ENCODE results near the gene PSD.
"Not testable (repeated sequence)": the region's sequence is repeated elsewhere in the genome, so short reads cannot be mapped to it uniquely, and the experiment has no call there.

The PSD gene
- 1.7 to 3.0 (median 2.6) reads per million in 4 experiments for total RNA-seq

DNA sequence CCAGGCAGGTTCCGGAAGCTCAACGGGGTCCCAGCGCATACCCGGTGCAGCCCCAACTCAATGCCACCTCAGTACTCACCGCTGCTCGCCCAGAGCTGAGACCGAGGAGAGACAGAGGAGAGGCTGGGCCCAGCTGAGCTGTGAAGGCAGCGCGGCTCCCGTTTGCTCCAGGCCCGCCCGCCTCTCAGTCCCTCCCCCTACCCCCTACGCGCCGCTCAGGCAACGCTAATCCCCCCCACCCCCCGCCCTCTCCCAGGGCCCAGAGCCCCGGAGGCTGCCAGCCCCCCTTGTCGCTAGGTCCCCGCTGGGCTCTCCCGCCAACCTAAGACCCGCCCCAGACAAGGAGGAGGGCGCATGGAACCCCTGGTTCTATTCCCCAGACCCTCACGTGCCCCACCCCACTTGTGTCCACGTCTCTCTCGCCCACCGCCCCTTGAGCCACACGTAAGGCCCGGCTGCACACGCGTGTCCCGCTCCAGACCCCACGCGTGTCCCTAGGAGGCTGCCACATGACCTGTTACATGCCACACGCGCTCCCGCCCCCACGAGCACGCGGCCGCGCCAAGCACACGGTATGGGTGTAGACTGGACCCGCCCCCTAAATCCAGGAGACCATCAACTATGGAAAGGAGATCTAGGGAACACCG lies at the start of gene PSD:
PSD (minus strand) TSS at position 164 of the 647 bp plus-strand sequence. CDS start 1,747 bp downstream, outside the sequence.
- DNase-seq = no peak

DNA sequence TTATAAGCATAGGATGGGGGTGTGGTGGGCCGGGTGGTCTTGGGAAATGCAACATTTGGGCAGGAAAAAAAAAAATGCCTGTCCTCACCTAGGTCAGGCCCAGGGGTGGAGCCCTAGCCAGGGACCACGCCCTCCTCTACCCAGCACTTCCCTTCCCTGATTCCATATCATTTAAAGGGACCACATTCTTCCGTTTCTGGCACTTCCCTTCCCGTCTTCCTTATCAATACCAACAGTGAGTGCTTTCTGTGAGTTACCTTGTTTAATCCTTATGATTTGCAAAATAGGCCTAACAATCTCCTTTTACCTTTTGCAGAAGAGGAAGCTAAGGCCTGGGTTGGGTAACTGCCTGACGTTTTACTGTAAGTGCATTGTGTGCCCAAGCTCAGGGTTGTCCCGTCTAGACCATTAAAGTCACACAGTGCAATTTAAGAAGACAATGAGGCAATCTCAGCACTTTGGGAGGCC lies 49.4 kb upstream of the PSD start:
- DNase-seq = no peak

DNA sequence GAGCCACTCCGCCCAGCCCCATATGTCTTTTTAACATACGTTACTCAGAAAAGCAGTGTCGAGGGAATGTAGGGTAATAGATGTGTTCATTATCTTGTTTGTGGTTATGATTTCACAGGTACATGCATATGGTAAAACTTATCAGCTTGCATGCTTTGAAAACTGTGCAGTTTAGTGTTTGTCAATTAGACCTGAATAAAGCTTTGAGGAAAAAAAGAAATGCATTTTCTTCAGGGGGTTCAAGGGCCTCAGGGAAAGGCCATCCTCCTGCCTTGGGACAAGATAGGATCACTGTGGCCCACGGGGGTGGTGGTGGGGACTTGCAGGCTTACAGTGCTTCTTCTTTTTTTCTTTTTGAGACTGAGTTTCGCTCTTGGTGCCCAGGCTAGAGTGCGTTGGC lies 48.7 kb upstream of the PSD start:
- DNase-seq = no peak

GRCh38 chr10:102465466-102465865 lies 46.9 kb upstream of the PSD start:
- no peak for DNase-seq

DNA sequence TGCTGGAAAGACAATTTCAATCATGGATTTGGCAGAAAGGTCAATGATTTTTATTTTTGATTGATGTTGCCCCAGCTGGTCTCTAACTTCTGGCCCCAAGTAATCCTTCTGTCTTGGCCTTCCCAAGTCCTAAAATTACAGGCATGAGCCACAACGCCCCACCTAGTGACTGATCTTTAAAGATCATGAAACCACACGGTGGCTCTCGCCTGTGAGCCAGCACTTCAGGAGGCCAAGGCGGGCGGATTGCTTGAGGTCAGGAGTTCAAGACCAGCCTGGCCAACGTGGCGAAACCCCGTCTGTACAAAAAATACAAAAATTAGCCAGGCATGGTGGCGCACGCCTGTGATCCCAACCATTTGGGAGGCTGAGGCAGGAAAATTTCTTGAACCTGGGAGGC lies 45.4 kb upstream of the PSD start:
- DNase-seq = no peak

- DNase-seq = no peak
Observed at GRCh38 chr10:102462512-102463054, 44.0 kb upstream of the PSD start.

- peak; percentile 87 for DNase-seq
Observed at GRCh38 chr10:102461187-102462054, 42.8 kb upstream of the PSD start.

DNA sequence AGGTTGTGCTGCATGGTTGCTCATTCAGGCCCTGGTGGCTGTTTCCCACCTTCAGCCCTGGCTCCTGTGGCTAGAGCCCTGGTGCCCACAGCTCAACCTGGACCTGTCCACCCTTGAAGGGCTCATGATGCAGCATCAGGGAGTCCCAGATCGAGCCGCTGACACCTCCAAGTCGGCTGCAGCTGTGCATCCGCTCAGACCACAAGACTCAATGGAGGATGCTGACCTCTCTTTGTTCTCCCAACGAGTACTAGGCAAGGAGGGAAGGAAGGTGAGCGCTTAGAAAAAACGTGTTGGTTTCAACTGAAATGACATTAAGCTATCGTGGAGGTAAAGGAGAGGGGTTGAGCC lies 42.2 kb upstream of the PSD start:
- DNase-seq = no peak

DNA sequence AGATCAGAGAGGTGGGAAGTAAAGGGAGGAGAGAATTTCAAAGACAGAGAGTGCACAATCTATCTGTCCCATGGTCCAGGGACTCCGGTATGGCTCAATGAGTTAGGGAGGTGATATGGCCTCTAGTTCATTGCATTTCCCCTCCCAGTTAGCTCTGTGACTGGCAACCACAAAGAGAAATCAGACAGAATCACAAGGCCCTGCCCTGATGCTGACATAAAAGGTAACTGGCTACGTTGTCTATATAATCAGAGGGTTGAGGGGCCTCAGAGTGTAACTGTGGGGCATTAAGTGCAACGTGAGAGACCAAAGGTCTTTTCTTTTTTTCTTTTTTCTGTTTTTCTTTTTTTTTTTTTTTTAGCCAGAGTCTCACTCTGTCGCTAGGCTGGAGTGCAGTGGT lies 40.1 kb upstream of the PSD start:
- no peak for DNase-seq

GRCh38 chr10:102457591-102458150 lies 39.1 kb upstream of the PSD start:
- no peak for DNase-seq

DNA sequence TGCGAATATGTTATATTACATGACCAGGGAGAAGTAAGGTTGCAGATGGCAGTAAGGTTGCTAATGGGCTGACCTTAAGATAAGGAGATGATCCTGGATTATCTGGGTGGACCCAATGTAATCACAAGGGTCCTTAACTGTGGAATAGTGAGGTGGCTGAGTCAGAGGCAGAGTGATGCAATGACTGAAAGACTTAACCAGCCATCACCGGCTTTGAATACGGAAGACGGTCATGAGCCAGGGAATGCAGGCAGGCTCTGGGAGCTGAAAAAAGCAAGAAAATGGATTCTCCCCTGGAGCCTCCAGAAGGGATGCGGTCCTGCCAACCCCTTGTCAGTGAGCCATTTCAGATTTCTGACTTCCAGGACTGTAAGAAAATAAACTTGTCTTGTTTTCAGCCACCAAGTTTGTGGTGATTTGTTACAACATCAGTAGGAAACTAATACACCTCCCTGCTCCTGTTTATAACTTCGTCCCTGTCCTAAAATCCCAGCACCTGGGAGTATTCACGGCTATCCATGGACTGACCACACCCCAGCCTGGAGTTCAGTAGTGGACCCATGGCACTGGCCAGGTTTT lies 37.4 kb upstream of the PSD start:
- DNase-seq = no peak

- not testable (repeated sequence) for DNase-seq
Observed at GRCh38 chr10:102454662-102455487, 36.3 kb upstream of the PSD start.

GRCh38 chr10:102453502-102453901 lies 34.9 kb upstream of the PSD start:
- no peak for DNase-seq

DNA sequence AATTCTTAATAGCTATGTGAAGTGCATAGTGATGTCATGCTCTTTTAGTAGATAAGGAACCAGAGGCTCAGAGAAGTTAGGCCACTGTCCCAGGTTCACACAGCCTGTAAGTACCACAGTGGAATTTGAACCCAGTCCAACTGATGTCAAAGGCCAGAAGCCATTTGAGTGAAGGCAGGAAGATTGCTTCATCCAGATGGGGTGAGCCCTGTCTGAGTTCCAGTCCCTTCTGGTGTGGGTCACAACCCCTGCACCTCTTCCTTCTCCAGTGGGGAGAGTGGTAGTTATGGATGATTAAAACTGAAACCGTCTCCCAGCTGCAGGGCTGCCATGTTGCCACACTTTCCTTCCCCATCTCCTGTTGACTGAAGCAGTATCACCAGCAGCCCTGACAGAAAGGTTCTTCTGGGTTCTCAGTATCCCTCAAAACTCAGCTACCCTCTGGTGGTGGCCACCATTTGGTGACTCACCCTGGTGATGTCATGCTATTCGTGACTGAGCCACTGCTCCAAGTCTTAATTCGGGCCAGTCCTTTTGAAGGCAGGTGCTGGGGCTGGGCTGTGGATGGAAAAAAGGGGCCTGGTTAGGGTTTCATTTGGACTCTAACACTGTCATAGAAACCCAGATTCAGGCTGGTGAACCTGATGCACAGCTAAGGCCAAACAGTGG lies 34.2 kb upstream of the PSD start:
- DNase-seq = no peak

DNA sequence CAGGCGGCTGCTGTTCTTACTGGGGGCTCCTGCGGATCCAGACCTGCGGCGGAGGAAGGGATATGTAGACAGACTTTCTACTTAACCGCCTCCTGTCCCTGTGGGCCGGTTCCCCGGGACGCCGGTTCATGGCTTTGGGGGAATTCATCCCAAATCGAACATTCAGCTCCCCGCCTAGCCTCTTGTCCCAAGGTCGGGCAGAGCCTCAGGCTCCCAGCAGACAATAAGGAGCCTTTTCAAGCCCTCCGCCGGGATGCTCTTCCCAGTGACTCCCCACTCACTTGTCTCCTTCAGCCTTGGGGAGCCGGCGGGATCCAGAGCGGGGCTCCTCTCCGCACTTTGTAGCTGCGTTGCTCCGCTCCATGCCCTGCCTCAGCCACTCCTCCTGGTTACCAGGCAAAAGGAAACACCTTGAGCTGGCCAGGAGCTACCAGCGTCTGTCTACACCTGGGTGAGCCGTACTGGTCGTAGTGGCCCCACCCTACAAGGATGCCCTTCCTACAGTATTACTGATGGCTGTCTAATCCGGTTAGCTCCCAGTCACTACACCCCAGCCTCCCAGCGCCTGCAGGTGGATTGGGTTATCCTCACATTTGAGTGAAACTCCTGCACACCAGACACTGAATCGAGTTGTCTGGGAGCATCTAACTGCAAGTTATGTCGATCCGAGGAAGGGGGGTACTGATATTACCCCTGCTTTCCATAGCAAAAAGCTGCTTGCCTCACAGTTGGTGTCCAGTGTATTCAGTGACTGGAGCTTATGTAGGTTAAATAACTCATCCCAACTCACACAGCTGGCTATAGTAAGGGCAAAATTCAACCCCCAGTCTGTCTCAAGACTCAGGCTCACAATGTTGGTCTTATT lies 32.8 kb upstream of the PSD start, which contains the start of gene C10orf95:
C10orf95 (minus strand) TSS at position 439 of the 865 bp plus-strand sequence. CDS start 450 bp downstream, outside the sequence.
- no peak for DNase-seq

DNA sequence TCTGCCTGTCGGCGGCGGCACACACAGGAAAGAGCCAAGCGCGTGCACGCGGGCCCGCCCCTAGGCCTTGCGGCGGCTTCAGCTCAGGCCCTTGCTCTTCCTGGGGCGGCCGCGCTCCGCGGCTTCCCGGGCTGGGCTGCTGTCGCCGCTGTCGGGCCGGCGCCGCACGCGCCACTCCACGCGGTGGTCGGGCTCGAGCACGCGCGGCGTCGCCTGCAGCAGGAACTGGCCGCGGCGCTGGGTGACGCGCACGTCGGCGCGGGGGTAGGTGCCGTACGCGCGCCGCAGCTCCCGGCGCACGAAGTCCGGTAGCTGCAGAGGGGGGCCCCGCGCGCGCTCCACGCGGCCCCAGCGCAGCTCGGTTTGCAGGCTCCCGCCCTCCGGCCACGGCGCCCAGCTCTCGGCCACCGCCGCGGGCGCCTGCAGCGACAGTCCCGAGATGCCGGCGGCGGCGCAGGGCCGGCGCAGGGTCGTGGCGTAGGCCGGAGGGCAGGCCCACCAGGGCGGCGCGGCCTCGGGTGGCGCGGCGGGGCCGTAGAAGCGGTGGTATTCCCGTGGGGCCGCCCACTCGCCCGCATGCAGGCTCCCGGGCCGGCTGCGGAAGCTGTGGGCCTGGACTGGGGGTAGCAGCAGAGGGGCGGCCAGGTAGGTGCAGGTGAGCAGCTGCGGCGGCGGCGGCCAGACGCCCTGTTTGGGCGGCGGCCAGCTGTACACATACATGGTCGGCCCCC lies 32.0 kb upstream of the PSD start:
- peak; percentile 70 for DNase-seq

GRCh38 chr10:102450124-102450373 lies 31.5 kb upstream of the PSD start:
- DNase-seq = no peak

DNA sequence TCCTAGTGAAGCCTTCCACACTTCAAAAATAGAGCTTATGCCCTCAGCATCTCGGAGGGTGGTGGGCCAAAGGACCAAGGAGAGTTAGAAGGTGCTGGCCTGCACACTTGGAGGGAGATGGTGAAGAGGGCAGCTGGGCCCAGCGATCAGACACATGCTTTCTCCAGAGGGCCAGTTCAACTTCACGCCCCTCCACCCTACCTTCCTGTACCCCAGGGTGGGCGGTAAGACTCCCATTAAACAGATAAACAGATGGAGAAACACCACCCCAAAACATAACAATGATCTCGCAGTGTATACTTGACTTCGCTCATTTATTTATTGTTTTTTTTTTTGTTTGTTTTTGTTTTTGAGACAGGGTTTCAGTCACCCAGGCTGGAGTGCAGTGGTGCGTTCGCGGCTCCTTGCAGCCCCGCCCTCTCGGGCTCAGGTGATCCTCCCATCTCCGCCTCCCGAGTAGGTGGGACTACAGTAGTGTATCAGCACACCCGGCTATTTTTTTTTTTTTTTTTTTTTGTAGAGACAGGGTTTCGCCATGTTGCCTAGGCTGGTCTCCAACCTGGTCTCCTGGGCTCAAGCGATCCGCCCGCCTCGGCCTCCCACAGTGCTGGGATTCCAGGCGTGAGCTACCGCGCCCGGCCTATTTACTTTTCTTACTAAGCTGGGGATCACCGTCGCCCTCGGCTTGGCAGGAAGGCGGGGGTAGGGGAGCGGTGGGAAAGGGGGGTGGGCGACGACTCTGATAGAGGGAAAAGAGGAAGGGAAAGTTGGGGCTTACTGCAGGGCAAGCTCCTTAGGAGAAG lies 30.9 kb upstream of the PSD start:
- DNase-seq = peak; percentile 72

DNA sequence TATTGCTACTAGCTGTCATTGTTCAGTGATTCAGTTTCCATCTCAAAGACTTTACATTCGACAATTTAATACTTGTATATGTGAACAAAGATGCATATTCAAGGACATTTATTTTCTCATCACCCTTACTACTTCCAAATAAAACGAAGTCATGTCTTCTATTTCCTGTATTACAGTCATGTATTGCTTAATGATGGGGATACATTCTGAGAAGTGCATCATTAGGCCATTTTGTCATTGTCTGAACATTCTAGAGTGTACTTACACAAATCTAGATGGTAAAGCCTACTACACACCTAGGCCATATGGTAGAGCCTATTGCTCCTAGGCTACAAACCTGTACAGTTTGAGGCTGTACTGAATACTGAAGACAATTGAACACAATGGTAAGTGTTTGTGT lies 26.3 kb upstream of the PSD start:
- no peak for DNase-seq
